KMS-11 (cell line): ENCODE results near the gene ASB1.

ENCODE experiments used
- H2AFZ ChIP-seq: fragments of 200-600 bp; sonication (generic); 2 replicates; pipeline ENCODE4 v1.6.1; 2016; ENCODE audit warnings: antibody characterized with exemption, mixed run types, low read depth
- H3K27ac ChIP-seq: fragments of 200-600 bp; sonication (generic); 2 replicates; pipeline ENCODE4 v1.6.1; 2016; ENCODE audit warnings: mild to moderate bottlenecking, mixed run types
- H3K27me3 ChIP-seq: fragments of 200-600 bp; sonication (generic); 2 replicates; pipeline ENCODE4 v1.6.1; 2017; ENCODE audit warnings: mild to moderate bottlenecking, low read depth, mixed run types, moderate library complexity; ENCODE audit not compliant: insufficient read depth
- H3K36me3 ChIP-seq: fragments of 200-600 bp; sonication (generic); 2 replicates; pipeline ENCODE4 v1.6.1; 2017; ENCODE audit warnings: mild to moderate bottlenecking, mixed run types; ENCODE audit not compliant: insufficient read depth
- H3K4me1 ChIP-seq: fragments of 200-600 bp; sonication (generic); 2 replicates; pipeline ENCODE4 v1.6.1; 2016; ENCODE audit warnings: mild to moderate bottlenecking, low read depth, mixed run types; ENCODE audit not compliant: poor library complexity, severe bottlenecking
- H3K4me2 ChIP-seq: fragments of 200-600 bp; sonication (generic); 2 replicates; pipeline ENCODE4 v1.7.0; 2016; ENCODE audit warnings: mild to moderate bottlenecking, mixed run types
- H3K4me3 ChIP-seq: fragments of 200-600 bp; sonication (generic); IDR thresholded peaks from 2 replicates; pipeline ENCODE4 v1.6.1; 2017; ENCODE audit warnings: low read depth, low read length, mixed read lengths; ENCODE audit not compliant: insufficient read depth
- H3K79me2 ChIP-seq: fragments of 200-600 bp; sonication (generic); 2 replicates; pipeline ENCODE4 v1.6.1; 2016; ENCODE audit warnings: low read depth, mixed run types; ENCODE audit not compliant: insufficient read depth
- H3K9ac ChIP-seq: fragments of 200-600 bp; sonication (generic); 2 replicates; pipeline ENCODE4 v1.6.1; 2016; ENCODE audit warnings: mild to moderate bottlenecking, mixed run types
- H4K20me1 ChIP-seq: fragments of 200-600 bp; sonication (generic); 2 replicates; pipeline ENCODE4 v1.6.1; 2016; ENCODE audit warnings: mild to moderate bottlenecking, mixed run types; ENCODE audit not compliant: insufficient read depth
- TF ChIP-seq, protein P1 (sequence below): fragments of 200-600 bp; sonication (generic); conservative IDR thresholded peaks from 2 replicates; pipeline ENCODE4 v1.6.1; 2017; ENCODE audit warnings: low read depth, mild to moderate bottlenecking, antibody characterized with exemption, low read length, moderate library complexity, mixed read lengths

ASB1 gene

DNA sequence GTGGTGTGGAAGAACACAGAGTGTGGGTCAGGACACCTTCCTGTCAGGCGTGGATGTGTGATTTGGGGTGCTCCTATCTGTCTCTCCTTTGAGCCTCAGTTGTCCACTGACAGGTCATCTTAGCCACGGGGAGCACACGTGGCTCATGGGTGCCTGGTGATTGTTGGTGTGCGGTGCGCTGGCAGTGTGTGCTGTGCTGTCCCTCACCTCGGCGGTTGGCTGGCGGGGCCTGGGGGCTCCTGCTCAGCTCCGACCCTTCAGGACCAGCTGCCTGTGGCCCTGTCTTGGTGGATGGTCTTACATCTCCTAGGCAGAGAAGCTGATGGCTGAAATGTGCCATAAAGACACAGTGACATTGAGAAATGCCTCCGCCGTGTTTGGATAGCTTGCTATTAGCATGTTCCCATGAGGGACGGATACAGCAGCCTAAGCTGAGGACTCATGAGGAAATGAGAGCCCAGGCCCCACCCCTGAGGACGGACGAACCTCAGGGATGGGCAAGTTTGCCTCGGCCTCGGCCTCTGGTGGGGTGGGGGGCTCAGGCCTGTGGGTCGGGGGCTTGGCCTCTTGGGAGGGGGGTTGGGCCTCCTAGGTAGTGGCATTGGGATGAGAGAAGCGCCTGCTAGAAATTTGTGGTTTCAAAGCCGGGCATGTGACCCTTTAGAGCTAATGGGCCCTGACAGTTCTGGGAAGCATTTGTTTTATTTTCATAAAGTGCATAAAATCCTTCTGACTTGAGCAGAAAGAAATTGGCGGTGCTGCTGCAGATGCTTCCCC is 20.3 kb upstream of the ASB1 start:
- Histone ChIP-seq H3K27me3 (no peaks in the 10 kb centered on the region), H3K4me2 (no peak overlapping the region), H3K79me2 (no peaks in the 10 kb centered on the region), H4K20me1 (no peaks in the 10 kb centered on the region), H3K9ac (no peak overlapping the region), H2AFZ (no peak overlapping the region), H3K27ac (no peak overlapping the region), H3K4me1 (no peaks in the 10 kb centered on the region), H3K4me3 (no peak overlapping the region), H3K36me3 (no peaks in the 10 kb centered on the region)
- TF ChIP-seq, protein P1, sequence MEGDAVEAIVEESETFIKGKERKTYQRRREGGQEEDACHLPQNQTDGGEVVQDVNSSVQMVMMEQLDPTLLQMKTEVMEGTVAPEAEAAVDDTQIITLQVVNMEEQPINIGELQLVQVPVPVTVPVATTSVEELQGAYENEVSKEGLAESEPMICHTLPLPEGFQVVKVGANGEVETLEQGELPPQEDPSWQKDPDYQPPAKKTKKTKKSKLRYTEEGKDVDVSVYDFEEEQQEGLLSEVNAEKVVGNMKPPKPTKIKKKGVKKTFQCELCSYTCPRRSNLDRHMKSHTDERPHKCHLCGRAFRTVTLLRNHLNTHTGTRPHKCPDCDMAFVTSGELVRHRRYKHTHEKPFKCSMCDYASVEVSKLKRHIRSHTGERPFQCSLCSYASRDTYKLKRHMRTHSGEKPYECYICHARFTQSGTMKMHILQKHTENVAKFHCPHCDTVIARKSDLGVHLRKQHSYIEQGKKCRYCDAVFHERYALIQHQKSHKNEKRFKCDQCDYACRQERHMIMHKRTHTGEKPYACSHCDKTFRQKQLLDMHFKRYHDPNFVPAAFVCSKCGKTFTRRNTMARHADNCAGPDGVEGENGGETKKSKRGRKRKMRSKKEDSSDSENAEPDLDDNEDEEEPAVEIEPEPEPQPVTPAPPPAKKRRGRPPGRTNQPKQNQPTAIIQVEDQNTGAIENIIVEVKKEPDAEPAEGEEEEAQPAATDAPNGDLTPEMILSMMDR = no peak

DNA sequence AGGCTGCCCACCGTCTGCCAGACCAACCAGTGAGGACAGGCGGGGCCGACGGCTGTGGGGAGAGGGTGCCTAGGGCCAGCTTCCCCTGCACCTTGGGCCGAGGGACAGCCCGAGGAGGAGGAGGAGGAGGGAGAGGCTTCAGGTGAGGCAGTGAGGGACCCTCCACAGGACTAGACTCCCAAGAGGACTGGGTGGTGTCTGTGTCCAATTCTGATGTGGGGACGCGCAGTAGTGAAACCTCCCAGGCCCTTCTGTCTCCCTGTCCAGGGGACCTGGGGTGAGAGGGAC is 19.8 kb upstream of the ASB1 start:
- TF ChIP-seq, protein P1 = no peak
- no peaks in the 10 kb centered on the region for H3K4me1 ChIP-seq
- H3K79me2 ChIP-seq = no peaks in the 10 kb centered on the region
- H3K4me2 ChIP-seq = no peak overlapping the region
- no peak overlapping the region for H3K4me3 ChIP-seq
- H4K20me1 ChIP-seq = no peaks in the 10 kb centered on the region
- H3K27me3 ChIP-seq = no peaks in the 10 kb centered on the region
- H3K27ac ChIP-seq = no peak overlapping the region
- no peaks in the 10 kb centered on the region for H3K36me3 ChIP-seq
- no peak overlapping the region for H3K9ac ChIP-seq
- H2AFZ ChIP-seq = no peak overlapping the region

DNA sequence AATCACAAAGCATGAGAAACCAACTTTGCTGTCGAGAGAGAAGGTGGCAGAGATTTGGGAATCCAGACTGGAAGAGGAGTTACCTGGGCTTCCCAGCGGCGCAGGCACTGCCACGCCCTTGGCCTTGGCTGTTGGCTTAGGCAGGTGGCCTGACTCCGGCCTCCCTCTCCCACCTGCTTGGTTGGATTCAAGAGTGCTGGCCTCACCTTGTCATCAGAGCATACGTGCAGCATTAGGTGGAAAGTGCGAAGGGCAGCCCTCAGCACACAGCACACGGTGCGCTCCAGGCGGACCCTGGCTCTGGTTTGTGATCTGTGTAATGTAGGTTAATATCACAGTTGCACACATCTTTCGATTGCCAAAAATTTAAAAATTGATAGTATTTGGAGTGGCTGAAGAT is 19.2 kb upstream of the ASB1 start:
- Histone ChIP-seq H3K36me3 (no peaks in the 10 kb centered on the region), H3K4me3 (no peak overlapping the region), H3K27me3 (no peaks in the 10 kb centered on the region), H3K4me1 (no peaks in the 10 kb centered on the region), H2AFZ (no peak overlapping the region), H3K27ac (no peak overlapping the region), H3K79me2 (no peaks in the 10 kb centered on the region), H4K20me1 (no peaks in the 10 kb centered on the region), H3K9ac (no peak overlapping the region), H3K4me2 (no peak overlapping the region)
- TF ChIP-seq, protein P1 = no peak

DNA sequence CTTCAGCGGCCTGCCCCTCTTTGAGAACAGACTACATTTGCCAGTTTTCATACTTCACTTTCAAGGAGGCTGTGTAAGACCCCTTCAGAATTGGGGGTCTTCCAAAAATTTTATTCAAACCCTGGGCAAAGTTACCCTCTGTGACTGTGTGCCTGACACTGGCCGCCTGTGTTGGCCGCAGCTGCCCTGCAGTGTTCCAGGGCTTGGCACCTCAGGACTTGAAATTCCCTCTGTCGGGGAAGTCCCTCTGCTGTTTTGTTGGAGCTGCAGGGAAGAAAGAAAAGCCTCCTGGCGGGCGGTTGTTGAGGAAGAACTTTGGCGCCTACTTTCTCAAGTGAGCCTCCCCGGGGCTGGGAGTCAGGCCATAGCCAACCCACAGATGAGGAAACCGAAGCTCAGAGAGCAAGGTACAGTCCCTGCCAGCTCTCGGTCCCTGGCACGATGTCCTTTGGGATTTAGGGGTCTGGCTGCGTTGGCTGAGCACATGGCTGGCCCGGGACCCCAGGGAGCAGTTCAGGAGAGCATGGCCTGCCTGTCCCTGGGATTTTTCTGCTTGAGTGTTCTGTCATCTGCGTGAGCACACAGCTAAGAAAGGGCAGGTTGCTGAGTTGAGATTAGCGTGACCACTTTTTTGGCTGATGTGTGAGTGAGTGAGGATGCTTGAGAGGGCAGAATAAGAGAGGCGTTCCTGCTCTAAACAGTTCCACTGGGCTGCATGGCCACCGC is 17.9 kb upstream of the ASB1 start:
- H3K4me3 ChIP-seq = no peak overlapping the region
- no peaks in the 10 kb centered on the region for H4K20me1 ChIP-seq

More for the DNA sequence above, 17.9 kb upstream of the ASB1 start:
- H3K27ac ChIP-seq = no peak overlapping the region
- H3K27me3 ChIP-seq = no peaks in the 10 kb centered on the region
- no peaks in the 10 kb centered on the region for H3K4me1 ChIP-seq
- no peaks in the 10 kb centered on the region for H3K79me2 ChIP-seq
- TF ChIP-seq, protein P1 = no peak
- no peak overlapping the region for H3K4me2 ChIP-seq
- H2AFZ ChIP-seq = no peak overlapping the region
- H3K9ac ChIP-seq = no peak overlapping the region
- no peaks in the 10 kb centered on the region for H3K36me3 ChIP-seq
